Measurements from ENCODE around the gene R3HDM2.

Gene R3HDM2

DNA sequence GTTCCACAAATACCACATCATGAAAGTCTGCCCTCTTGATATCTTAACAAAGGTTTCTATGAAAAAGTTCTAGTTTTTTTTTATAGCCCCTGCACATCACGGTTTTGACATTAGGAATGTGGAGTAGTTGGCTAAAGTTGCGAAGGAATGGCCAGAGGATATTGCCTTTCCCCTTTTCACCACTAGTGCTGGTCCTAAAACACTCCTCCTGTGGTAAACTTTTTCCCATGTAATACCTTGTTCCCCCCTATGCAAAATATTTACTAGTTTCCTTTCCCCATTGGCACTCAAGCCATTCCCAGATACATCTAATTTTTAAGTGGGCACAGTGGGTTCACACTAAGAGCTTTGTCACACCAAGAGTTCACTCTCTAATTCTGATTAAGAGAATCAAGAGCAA is 33.4 kb downstream of the R3HDM2 start:
- H3K4me3 ChIP-seq (ENCODE audit: low read length) = no peak overlapping the region
- TF ChIP-seq, protein P1, sequence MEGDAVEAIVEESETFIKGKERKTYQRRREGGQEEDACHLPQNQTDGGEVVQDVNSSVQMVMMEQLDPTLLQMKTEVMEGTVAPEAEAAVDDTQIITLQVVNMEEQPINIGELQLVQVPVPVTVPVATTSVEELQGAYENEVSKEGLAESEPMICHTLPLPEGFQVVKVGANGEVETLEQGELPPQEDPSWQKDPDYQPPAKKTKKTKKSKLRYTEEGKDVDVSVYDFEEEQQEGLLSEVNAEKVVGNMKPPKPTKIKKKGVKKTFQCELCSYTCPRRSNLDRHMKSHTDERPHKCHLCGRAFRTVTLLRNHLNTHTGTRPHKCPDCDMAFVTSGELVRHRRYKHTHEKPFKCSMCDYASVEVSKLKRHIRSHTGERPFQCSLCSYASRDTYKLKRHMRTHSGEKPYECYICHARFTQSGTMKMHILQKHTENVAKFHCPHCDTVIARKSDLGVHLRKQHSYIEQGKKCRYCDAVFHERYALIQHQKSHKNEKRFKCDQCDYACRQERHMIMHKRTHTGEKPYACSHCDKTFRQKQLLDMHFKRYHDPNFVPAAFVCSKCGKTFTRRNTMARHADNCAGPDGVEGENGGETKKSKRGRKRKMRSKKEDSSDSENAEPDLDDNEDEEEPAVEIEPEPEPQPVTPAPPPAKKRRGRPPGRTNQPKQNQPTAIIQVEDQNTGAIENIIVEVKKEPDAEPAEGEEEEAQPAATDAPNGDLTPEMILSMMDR (conservative IDR thresholded peaks at IDR 0.05; ENCODE audit: low read length) = no peak
- DNase-seq (ENCODE audit: low read depth) = no peak

DNA sequence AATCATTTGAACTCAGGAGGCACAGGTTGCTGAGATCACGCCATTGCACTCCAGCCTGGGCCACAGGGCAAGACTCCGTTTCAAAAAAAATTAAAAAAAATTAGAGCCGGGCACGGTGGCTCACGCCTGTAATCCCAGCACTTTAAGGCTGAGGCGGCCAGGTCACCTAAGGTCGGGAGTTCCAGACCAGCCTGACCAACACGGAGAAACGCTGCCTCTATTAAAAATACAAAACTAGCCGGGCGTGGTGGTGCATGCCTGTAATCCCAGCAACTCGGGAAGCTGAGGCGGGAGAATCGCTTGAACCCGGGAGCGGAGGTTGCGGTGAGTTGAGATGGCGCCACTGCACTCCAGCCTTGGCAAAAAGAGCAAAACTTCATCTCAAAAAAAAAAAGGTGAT is 35.7 kb downstream of the R3HDM2 start:
- TF ChIP-seq, protein P1 (conservative IDR thresholded peaks at IDR 0.05; ENCODE audit: low read length) = no peak
- H3K4me3 ChIP-seq (ENCODE audit: low read length) = no peak overlapping the region
- DNase-seq (ENCODE audit: low read depth) = no peak

DNA sequence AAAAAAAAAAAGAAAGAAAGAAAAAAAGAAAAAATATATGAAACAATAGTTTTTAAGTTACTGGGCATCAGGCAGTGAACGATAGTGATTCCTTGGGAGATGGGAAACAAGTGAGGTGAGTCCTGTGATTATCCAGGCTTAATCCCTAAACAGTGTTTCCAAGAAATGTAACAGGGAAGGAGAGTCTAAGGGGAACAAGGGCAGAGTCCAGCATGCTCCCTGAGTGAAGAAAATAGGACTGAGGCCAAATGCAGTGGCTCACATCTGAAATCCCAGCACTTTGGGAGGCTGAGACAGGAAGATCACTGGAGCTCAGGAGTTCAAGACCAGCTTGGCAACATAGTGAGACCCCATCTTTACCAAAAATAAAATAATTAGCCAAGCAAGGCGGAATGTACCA is 40.7 kb downstream of the R3HDM2 start:
- no peak for DNase-seq (ENCODE audit: low read depth)
- H3K4me3 ChIP-seq (ENCODE audit: low read length) = no peak overlapping the region
- TF ChIP-seq, protein P1 (conservative IDR thresholded peaks at IDR 0.05; ENCODE audit: low read length) = no peak

DNA sequence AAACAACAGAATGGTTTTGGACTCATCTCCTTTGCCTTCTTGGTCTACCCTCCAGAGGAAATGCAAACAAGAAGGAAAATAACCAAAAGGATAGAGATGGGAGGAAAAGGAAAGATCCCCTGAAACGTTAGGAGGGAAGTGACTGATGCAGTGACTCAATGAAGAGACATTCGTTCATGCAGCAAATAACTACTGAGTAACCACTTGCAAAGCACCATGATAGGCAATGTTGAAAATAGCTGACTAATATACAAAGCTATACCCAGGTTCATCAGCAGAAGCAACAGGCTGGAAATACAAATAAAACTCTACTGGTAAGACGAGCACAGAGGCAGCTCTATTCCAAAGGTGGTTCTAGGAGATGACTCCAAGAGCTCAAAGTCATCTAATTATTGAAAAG is 41.8 kb downstream of the R3HDM2 start:
- no peak overlapping the region for H3K4me3 ChIP-seq (ENCODE audit: low read length)
- TF ChIP-seq, protein P1 (conservative IDR thresholded peaks at IDR 0.05; ENCODE audit: low read length) = no peak
- peak; percentile 76 for DNase-seq (ENCODE audit: low read depth)

DNA sequence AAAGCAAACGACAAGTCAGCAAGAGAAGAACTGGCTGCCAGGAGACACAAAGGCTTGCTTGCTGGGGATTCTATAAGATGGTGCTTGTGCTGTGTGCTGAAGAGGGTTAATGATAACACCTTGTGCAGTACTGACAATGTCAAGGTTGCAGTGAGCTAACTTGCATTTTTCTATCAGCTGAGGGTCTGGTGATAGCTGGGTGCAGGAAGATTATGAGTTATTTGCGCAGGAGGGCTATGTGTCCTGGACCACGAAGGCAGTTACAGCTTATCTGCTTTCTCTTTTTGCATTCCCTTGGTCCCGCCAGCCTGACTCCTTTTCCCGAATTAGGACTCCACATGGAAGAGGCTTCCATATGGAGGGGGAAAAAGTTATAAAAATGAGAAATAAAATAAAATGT is 42.4 kb downstream of the R3HDM2 start:
- TF ChIP-seq, protein P1 (conservative IDR thresholded peaks at IDR 0.05; ENCODE audit: low read length) = no peak
- no peak for DNase-seq (ENCODE audit: low read depth)
- no peak overlapping the region for H3K4me3 ChIP-seq (ENCODE audit: low read length)

DNA sequence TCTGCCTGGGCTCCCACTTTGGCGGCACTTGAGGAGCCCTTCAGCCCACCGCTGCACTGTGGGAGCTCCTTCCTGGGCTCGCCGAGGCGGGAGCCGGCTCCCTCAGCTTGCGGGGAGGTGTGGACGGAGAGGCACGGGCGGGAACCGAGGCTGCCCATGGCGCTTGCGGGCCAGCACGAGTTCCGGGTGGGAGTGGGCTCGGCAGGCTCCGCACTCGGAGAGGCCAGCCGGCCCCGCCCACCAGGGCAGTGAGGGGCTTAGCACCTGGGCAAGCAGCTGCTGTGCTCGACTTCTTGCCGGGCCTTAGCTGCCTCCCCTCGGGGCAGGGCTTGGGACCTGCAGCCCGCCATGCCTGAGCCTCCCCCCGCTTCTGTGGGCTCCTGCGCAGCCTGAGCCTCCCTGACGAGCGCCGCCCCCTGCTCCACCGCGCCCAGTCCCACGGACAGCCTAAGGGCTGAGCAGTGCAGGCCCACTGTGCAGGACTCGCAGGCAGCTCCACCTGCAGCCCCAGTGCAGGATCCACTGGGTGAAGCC is 44.6 kb downstream of the R3HDM2 start:
- DNase-seq (ENCODE audit: low read depth) = no peak
- no peak overlapping the region for H3K4me3 ChIP-seq (ENCODE audit: low read length)
- TF ChIP-seq, protein P1 (conservative IDR thresholded peaks at IDR 0.05; ENCODE audit: low read length) = no peak

DNA sequence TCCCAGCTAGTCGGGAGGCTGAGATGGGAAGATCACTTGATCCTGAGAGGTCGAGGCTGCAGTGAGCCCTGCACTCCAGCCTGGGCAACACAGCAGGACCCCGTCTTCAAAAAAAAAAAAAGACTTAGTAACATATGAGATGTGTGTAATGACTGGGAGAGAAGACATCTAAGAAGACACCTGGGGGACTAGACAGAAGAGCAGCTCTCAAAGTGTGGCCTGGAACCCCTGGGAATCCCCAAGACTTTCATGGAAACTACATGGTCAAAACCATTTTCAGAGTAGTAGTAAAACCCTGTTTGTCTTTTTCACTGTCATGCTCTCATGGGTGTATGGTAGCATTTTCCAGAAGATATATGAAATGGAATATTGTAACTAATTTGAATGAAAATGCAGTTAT is 45.3 kb downstream of the R3HDM2 start:
- TF ChIP-seq, protein P1 (conservative IDR thresholded peaks at IDR 0.05; ENCODE audit: low read length) = no peak
- no peak for DNase-seq (ENCODE audit: low read depth)

More for the DNA sequence above, 45.3 kb downstream of the R3HDM2 start:
- H3K4me3 ChIP-seq (ENCODE audit: low read length) = no peak overlapping the region

Data from AG10803 (cell line).